Stomach (tissue), 4 donors: ENCODE measurements around the gene ALDOC.

Source experiments
- CTCF ChIP-seq, 7 experiments: fragments of 450-650 bp in 4 of 7; fragments of 200-600 bp in 3 of 7; sonication (generic) in 3 of 7; IDR thresholded peaks; one replicate each; pipeline ENCODE4 v1.5.1; 2016 to 2019; ENCODE audit warnings: antibody characterized with exemption in 7 of 7, control low read depth in 2 of 7, mild to moderate bottlenecking in 1 of 7
- EP300 ChIP-seq: sonication (generic); formaldehyde crosslinking; IDR thresholded peaks from one replicate; pipeline ENCODE4 v1.6.1; 2017; ENCODE audit warnings: antibody characterized with exemption
- POLR2AphosphoS5 ChIP-seq, 3 donors: sonication (generic); formaldehyde crosslinking; IDR thresholded peaks; one replicate each; pipeline ENCODE4 v1.6.1; 2016; ENCODE audit warnings: antibody characterized with exemption in 3 of 3

- TF ChIP-seq EP300 (no peak), CTCF (IDR thresholded peaks at IDR 0.05) (no peak), POLR2AphosphoS5 (IDR thresholded peaks at IDR 0.05) (no peak)
These were observed 47.5 kb upstream of the ALDOC start for GRCh38 chr17:28624148-28624547.
